Muscle layer of colon (tissue), 2 donors: ENCODE data around the gene ETV6.

Experiments
- H3K27ac ChIP-seq: one replicate; pipeline ENCODE4 v1.7.0; 2013; ENCODE audit warnings: low read depth, mild to moderate bottlenecking, low read length, moderate library complexity
- H3K27me3 ChIP-seq, 2 donors: one replicate each; pipeline ENCODE4 v1.7.0; 2013; ENCODE audit warnings: low read length in 2 of 2, mild to moderate bottlenecking in 2 of 2; ENCODE audit not compliant: insufficient read depth in 2 of 2, control insufficient read depth in 1 of 2
- H3K36me3 ChIP-seq: one replicate; pipeline ENCODE4 v1.7.0; 2013; ENCODE audit warnings: mild to moderate bottlenecking, low read length; ENCODE audit not compliant: insufficient read depth
- H3K4me1 ChIP-seq: one replicate; pipeline ENCODE4 v1.7.0; 2013; ENCODE audit warnings: mild to moderate bottlenecking, low read length; ENCODE audit not compliant: insufficient read depth
- H3K4me3 ChIP-seq, 2 donors: one replicate each; pipeline ENCODE4 v1.7.0; 2013; ENCODE audit warnings: low read length in 2 of 2, low read depth in 1 of 2, mild to moderate bottlenecking in 1 of 2, moderate library complexity in 1 of 2
- H3K9ac ChIP-seq: one replicate; pipeline ENCODE4 v1.7.0; 2013; ENCODE audit warnings: low read length
- H3K9me3 ChIP-seq: one replicate; pipeline ENCODE4 v1.7.0; 2013; ENCODE audit warnings: mild to moderate bottlenecking, low read length
- donor health status: abdominal sarcoma.
- donor health status: Adenocarcinoma of cecum.

The ETV6 gene

DNA sequence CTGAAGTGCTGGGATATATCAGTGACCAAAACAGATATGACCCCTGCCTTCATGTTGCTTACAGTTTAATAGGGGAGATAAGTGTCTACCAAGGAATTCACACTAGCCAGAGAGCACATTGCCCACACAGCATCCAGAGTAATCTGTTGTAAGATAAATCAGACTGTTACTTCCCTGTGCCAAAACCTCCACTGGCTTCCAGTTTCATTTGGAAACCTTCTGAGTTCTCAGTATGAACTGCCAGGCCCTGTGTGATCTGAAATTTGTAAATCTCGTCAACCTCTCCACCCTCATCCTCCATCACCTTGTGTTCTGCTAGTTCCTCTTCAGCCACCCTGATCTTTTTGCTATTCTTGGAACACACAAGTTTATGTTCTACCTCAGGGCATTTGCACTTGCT, 154.7 kb downstream of the ETV6 start:
- H3K9me3 ChIP-seq: no peaks in the 10 kb centered on the region
- H3K27me3 ChIP-seq: no peaks in the 10 kb centered on the region
- peaks cover 25% of the 10 kb centered on the region for H3K4me1 ChIP-seq
- no peaks in the 10 kb centered on the region for H3K36me3 ChIP-seq
- no peak overlapping the region for H3K9ac ChIP-seq
- no peak overlapping the region for H3K27ac ChIP-seq
- no peak overlapping the region for H3K4me3 ChIP-seq

GRCh38 chr12:11805043-11805442, 155.6 kb downstream of the ETV6 start:
- Histone ChIP-seq H3K27me3 (no peaks in the 10 kb centered on the region), H3K27ac (no peak overlapping the region), H3K4me1 (peaks cover 23% of the 10 kb centered on the region), H3K9me3 (no peaks in the 10 kb centered on the region), H3K4me3 (no peak overlapping the region), H3K9ac (no peak overlapping the region), H3K36me3 (no peaks in the 10 kb centered on the region)

GRCh38 chr12:11805680-11806079, 156.2 kb downstream of the ETV6 start:
- no peak overlapping the region for H3K4me3 ChIP-seq
- no peaks in the 10 kb centered on the region for H3K36me3 ChIP-seq
- H3K4me1 ChIP-seq: peaks cover 26% of the 10 kb centered on the region
- no peaks in the 10 kb centered on the region for H3K9me3 ChIP-seq
- H3K27me3 ChIP-seq: no peaks in the 10 kb centered on the region
- H3K9ac ChIP-seq: no peak overlapping the region
- no peak overlapping the region for H3K27ac ChIP-seq

- no peak overlapping the region for H3K9ac ChIP-seq
- H3K27ac ChIP-seq: no peak overlapping the region
- no peak overlapping the region for H3K4me3 ChIP-seq
- H3K9me3 ChIP-seq: no peaks in the 10 kb centered on the region
- peaks cover 35% of the 10 kb centered on the region for H3K4me1 ChIP-seq
- H3K36me3 ChIP-seq: no peaks in the 10 kb centered on the region
- no peaks in the 10 kb centered on the region for H3K27me3 ChIP-seq
Observed at GRCh38 chr12:11807458-11807857, 158.0 kb downstream of the ETV6 start.

DNA sequence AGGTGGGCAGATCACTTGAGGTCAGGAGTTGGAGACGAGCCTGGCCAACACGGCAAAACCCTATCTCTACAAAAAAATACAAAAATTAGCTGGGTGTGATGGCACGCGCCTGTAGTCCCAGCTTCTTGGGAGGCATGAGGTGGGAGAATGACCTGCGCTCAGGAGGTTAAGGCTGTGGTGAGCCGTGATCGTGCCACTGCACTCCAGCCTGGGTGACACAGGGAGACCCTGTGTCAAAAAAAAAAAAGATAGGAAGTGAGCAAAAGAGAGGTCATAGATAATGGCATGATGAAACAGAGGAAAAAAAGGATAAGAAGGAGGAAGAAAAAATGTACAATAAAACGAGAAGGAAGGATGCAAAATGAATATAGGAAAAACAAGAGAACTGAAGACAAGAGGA, 159.5 kb downstream of the ETV6 start:
- H3K36me3 ChIP-seq: no peaks in the 10 kb centered on the region
- H3K9ac ChIP-seq: no peak overlapping the region
- no peaks in the 10 kb centered on the region for H3K9me3 ChIP-seq
- no peak overlapping the region for H3K27ac ChIP-seq
- H3K27me3 ChIP-seq: no peaks in the 10 kb centered on the region
- H3K4me3 ChIP-seq: no peak overlapping the region
- H3K4me1 ChIP-seq: peaks cover 43% of the 10 kb centered on the region

DNA sequence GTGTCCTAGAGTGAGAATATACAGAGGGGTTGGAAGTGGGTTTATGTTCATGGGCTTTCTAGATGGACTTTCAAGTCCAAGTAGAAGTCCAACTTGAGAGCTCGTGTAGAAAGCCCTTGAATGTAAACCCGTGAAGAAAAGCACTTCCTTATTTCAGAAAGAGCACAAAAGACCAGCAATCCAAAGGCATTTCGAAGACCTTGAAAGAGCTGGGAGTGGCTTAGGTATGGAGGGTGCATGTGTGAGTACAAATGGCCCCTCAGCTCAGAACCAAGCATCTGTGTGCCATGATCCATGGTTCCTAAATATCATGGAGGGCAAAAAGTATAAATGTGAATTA, 160.7 kb downstream of the ETV6 start:
- peaks cover 54% of the 10 kb centered on the region for H3K4me1 ChIP-seq
- no peak overlapping the region for H3K27ac ChIP-seq
- H3K4me3 ChIP-seq: no peak overlapping the region
- H3K36me3 ChIP-seq: no peaks in the 10 kb centered on the region
- H3K27me3 ChIP-seq: no peaks in the 10 kb centered on the region
- H3K9me3 ChIP-seq: no peaks in the 10 kb centered on the region
- H3K9ac ChIP-seq: no peak overlapping the region

- no peak overlapping the region for H3K4me3 ChIP-seq
- H3K9ac ChIP-seq: no peak overlapping the region
- peaks cover 50% of the 10 kb centered on the region for H3K4me1 ChIP-seq
- no peaks in the 10 kb centered on the region for H3K27me3 ChIP-seq
- no peaks in the 10 kb centered on the region for H3K9me3 ChIP-seq
- peak overlapping the region; percentile 90 for H3K27ac ChIP-seq
- no peaks in the 10 kb centered on the region for H3K36me3 ChIP-seq
Observed at GRCh38 chr12:11811008-11811407, 161.5 kb downstream of the ETV6 start.

DNA sequence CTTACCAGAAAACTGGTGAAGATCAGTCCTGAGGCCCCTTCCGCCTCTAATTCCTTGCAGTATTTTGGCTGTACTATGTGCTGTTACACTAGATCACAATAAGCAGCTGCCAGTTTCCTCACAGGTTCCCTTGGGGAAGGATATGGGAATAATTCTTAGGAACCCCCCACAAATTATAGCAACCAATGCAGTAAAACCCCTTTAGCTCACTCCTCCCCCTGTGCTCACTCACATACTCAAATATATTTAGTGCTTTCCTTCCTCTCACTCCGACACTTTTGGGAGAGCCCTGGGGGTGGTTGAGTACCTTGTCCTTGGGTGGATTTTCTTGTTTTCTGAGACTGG, 162.7 kb downstream of the ETV6 start:
- no peaks in the 10 kb centered on the region for H3K9me3 ChIP-seq
- H3K27ac ChIP-seq: peak overlapping the region; percentile 90
- H3K4me1 ChIP-seq: peaks cover 50% of the 10 kb centered on the region
- H3K36me3 ChIP-seq: no peaks in the 10 kb centered on the region
- H3K27me3 ChIP-seq: no peaks in the 10 kb centered on the region
- H3K4me3 ChIP-seq: peak overlapping the region; percentile 20 to 59
- H3K9ac ChIP-seq: no peak overlapping the region

DNA sequence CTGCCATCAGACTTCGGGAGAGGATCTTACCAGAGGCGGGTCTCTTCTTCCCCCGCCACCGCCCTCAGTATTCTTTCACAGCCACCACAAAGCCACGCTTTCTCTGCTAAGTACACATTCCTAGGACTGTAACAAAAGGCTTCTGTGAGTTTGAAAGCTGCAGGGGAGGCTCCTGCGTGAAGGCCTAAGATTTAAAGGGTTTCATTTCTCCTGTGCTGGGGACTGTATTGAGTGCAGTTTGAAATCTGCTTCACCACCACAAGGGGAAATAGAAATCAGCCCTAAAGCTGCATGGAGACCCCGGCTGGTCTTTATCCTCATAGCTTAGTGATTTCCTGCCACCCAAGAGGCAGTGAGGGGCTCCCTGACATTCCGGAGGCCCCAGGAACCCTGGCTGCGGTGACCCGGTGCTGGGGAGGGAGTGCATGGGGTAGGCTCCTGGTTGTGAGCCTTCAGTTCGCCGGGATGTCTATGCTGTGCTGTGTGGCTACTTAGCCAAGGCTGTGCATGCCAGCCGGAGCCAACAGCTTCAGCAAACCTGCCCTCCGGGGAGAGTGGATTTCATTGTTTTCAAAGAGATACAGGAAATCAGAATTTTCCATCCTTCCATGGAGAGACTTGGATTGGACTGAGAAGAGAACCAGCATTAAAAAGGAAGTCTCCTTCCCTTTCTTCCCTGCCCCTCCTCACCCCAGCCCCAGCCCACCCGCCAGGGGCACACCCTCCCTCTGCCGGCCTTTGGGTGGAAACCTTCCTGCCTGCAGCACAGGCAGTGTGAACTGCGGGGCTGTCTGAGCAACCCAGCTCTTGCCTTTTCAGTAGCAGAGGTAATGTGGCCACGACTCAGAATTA, 163.3 kb downstream of the ETV6 start:
- H3K27me3 ChIP-seq: no peaks in the 10 kb centered on the region
- peaks cover 50% of the 10 kb centered on the region for H3K4me1 ChIP-seq
- peak overlapping the region; percentile 20 to 59 for H3K4me3 ChIP-seq
- peak overlapping the region; percentile 90 for H3K27ac ChIP-seq
- no peaks in the 10 kb centered on the region for H3K36me3 ChIP-seq
- H3K9ac ChIP-seq: peak overlapping the region; percentile 42
- no peaks in the 10 kb centered on the region for H3K9me3 ChIP-seq

GRCh38 chr12:11813438-11813813, 164.0 kb downstream of the ETV6 start:
- H3K9me3 ChIP-seq: no peaks in the 10 kb centered on the region
- peaks cover 50% of the 10 kb centered on the region for H3K4me1 ChIP-seq
- H3K27ac ChIP-seq: peak overlapping the region; percentile 90
- H3K9ac ChIP-seq: no peak overlapping the region
- no peaks in the 10 kb centered on the region for H3K36me3 ChIP-seq
- no peaks in the 10 kb centered on the region for H3K27me3 ChIP-seq
- H3K4me3 ChIP-seq: peak overlapping the region in 1 of 2 donors; percentile 59

DNA sequence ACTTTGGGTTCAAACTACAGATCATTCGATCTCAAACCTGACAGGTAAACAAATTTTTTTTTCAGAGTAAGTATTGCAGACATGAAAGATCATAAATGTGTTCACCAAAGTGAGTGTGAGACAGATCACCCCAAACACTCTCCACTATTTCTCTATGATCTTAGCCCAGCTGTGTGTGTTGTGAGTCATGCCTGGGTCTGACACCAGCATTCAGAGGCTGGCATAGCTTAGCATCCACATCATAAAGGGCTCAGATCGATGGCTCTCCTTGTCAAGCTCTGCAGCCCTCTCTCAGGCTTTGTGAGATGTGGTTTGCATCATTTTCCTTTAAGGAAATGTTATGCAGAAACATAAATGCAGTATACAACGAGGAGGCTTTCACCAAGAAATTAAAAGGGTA, 164.9 kb downstream of the ETV6 start:
- H3K27me3 ChIP-seq: no peaks in the 10 kb centered on the region
- no peaks in the 10 kb centered on the region for H3K9me3 ChIP-seq
- H3K4me3 ChIP-seq: no peak overlapping the region
- H3K9ac ChIP-seq: no peak overlapping the region
- peaks cover 50% of the 10 kb centered on the region for H3K4me1 ChIP-seq
- H3K27ac ChIP-seq: no peak overlapping the region
- H3K36me3 ChIP-seq: no peaks in the 10 kb centered on the region

GRCh38 chr12:11815397-11815796, 165.9 kb downstream of the ETV6 start:
- no peak overlapping the region for H3K27ac ChIP-seq
- H3K4me3 ChIP-seq: no peak overlapping the region
- no peaks in the 10 kb centered on the region for H3K36me3 ChIP-seq
- no peaks in the 10 kb centered on the region for H3K27me3 ChIP-seq
- no peaks in the 10 kb centered on the region for H3K9me3 ChIP-seq
- H3K9ac ChIP-seq: no peak overlapping the region
- peaks cover 49% of the 10 kb centered on the region for H3K4me1 ChIP-seq
